SK-N-SH (cell line): Measurements from ENCODE around the gene SLC17A2. TPM values are rescaled to one million over a fixed set of nuclear protein-coding genes. Genes with fewer than 3 reads are reported as not detected.

Experiments used
- CTCF ChIA-PET: fragments of 300-600, 350-600 bp; formaldehyde crosslinking; extraction: SDS; loops from one replicate; lab custom pipeline; 2021; lab: Yijun Ruan, JAX
- POLR2A ChIA-PET: fragments of 350-600 bp; sonication (Branson Sonifier 250); formaldehyde crosslinking; extraction: SDS; loops from one replicate; lab custom pipeline; 2020; ENCODE audit warnings: antibody characterized with exemption, inconsistent platforms; lab: Yijun Ruan, JAX
- DNase-seq: peaks from one replicate; pipeline ENCODE4 v3.0.0; 2012
- H2AFZ ChIP-seq: fragments of 200-600 bp; sonication (generic); 2 replicates; pipeline ENCODE4 v1.8.1; 2016; ENCODE audit warnings: antibody characterized with exemption, mild to moderate bottlenecking, low read depth
- H3F3A ChIP-seq: fragments of 200-600 bp; sonication (generic); replicated peaks from 2 replicates; pipeline ENCODE3; 2016; ENCODE audit warnings: antibody characterized with exemption, mild to moderate bottlenecking; ENCODE audit not compliant: insufficient read depth
- H3K27ac ChIP-seq, 2 experiments: fragments of 200-500 bp in 1 of 2; fragments of 200-600 bp in 1 of 2; sonication (Bioruptor generic) in 1 of 2; sonication (generic), shearing (Covaris generic) in 1 of 2; 2 replicates each; pipeline versions ENCODE4 v1.5.1 to v1.6.1; 2014 to 2016; ENCODE audit warnings: low read depth in 2 of 2, inconsistent platforms in 1 of 2, low read length in 1 of 2, mild to moderate bottlenecking in 1 of 2, mixed read lengths in 1 of 2
- H3K27me3 ChIP-seq: fragments of 200-600 bp; sonication (generic), shearing (Covaris generic); 2 replicates; pipeline ENCODE4 v1.6.1; 2016; ENCODE audit warnings: mixed run types; ENCODE audit not compliant: insufficient read depth
- H3K36me3 ChIP-seq, 2 experiments: fragments of 200-500 bp in 1 of 2; fragments of 200-600 bp in 1 of 2; sonication (Bioruptor generic) in 1 of 2; sonication (generic) in 1 of 2; replicated peaks in 1 of 2; 2 replicates each; pipeline versions ENCODE3 to v1.5.1; 2014 to 2016; ENCODE audit warnings: low read length in 1 of 2, mild to moderate bottlenecking in 1 of 2; ENCODE audit not compliant: insufficient read depth in 2 of 2, control insufficient read depth in 1 of 2
- H3K4me1 ChIP-seq, 2 experiments: fragments of 200-500 bp in 1 of 2; fragments of 200-600 bp in 1 of 2; sonication (Bioruptor generic) in 1 of 2; sonication (generic), shearing (Covaris generic) in 1 of 2; 2 replicates each; pipeline versions ENCODE4 v1.5.1 to v1.6.1; 2014 to 2016; ENCODE audit warnings: low read depth in 1 of 2, low read length in 1 of 2, mixed run types in 1 of 2; ENCODE audit not compliant: insufficient read depth in 2 of 2, control insufficient read depth in 1 of 2
- H3K4me2 ChIP-seq: fragments of 200-600 bp; sonication (generic), shearing (Covaris generic); 2 replicates; pipeline ENCODE4 v1.6.1; 2017; ENCODE audit warnings: mixed run types
- H3K4me3 ChIP-seq, 2 experiments: fragments of 200-500 bp in 1 of 2; fragments of 200-600 bp in 1 of 2; sonication (Bioruptor generic) in 1 of 2; sonication (generic), shearing (Covaris generic) in 1 of 2; 2 replicates each; pipeline versions ENCODE4 v1.5.1 to v1.8.1; 2014 to 2016; ENCODE audit warnings: low read depth in 2 of 2, inconsistent platforms in 1 of 2, low read length in 1 of 2, mild to moderate bottlenecking in 1 of 2, mixed read lengths in 1 of 2, moderate library complexity in 1 of 2
- H3K79me2 ChIP-seq: fragments of 200-600 bp; sonication (generic); 2 replicates; pipeline ENCODE4 v1.8.1; 2017; ENCODE audit warnings: mild to moderate bottlenecking; ENCODE audit not compliant: insufficient read depth
- H3K9ac ChIP-seq: fragments of 200-600 bp; sonication (generic); 2 replicates; pipeline ENCODE4 v1.6.1; 2017; ENCODE audit warnings: mixed run types
- H3K9me2 ChIP-seq: fragments of 200-600 bp; sonication (generic); 2 replicates; pipeline ENCODE4 v1.6.1; 2017; ENCODE audit warnings: mixed run types
- H3K9me3 ChIP-seq: fragments of 200-600 bp; sonication (generic); 2 replicates; pipeline ENCODE4 v1.6.1; 2017; ENCODE audit warnings: mixed run types, mild to moderate bottlenecking, moderate library complexity
- H4K20me1 ChIP-seq: fragments of 200-600 bp; sonication (generic); 2 replicates; pipeline ENCODE4 v1.6.1; 2017; ENCODE audit warnings: mild to moderate bottlenecking, mixed run types; ENCODE audit not compliant: insufficient read depth
- CTCF ChIP-seq: fragments of 200-600 bp; sonication (generic); IDR thresholded peaks from 2 replicates; pipeline ENCODE4 v1.6.1; 2017; ENCODE audit warnings: antibody characterized with exemption, mild to moderate bottlenecking, moderate library complexity
- FOXM1 ChIP-seq: IDR thresholded peaks from 2 replicates; pipeline ENCODE4 v1.4.0; 2012; ENCODE audit warnings: low read depth, mild to moderate bottlenecking
- GABPA ChIP-seq: IDR thresholded peaks from 2 replicates; pipeline ENCODE4 v1.4.0; 2012; ENCODE audit warnings: low read depth, mild to moderate bottlenecking
- JUND ChIP-seq: IDR thresholded peaks from 2 replicates; pipeline ENCODE4 v1.4.0; 2012
- MEF2A ChIP-seq: IDR thresholded peaks from 2 replicates; pipeline ENCODE4 v1.4.0; 2012; ENCODE audit warnings: low read depth, borderline replicate concordance
- PBX3 ChIP-seq: IDR thresholded peaks from 2 replicates; pipeline ENCODE4; 2012
- POLR2AphosphoS5 ChIP-seq: IDR thresholded peaks from 2 replicates; pipeline ENCODE4 v1.6.1; 2012; ENCODE audit warnings: low read depth, low read length
- RAD21 ChIP-seq: IDR thresholded peaks from 2 replicates; pipeline ENCODE4 v1.6.1; 2012; ENCODE audit warnings: mild to moderate bottlenecking, low read length
- REST ChIP-seq: IDR thresholded peaks from 2 replicates; pipeline ENCODE4 v1.6.1; 2012; ENCODE audit warnings: mild to moderate bottlenecking, low read depth, low read length, moderate library complexity
- RFX5 ChIP-seq: IDR thresholded peaks from 2 replicates; pipeline ENCODE4 v1.6.1; 2012; ENCODE audit warnings: mild to moderate bottlenecking, improper control_type of control experiment, low read length
- RXRA ChIP-seq: IDR thresholded peaks from 2 replicates; pipeline ENCODE4 v1.4.0; 2012; ENCODE audit warnings: low read depth, mild to moderate bottlenecking, borderline replicate concordance
- SIN3A ChIP-seq: IDR thresholded peaks from 2 replicates; pipeline ENCODE4 v1.6.1; 2012; ENCODE audit warnings: low read depth, mild to moderate bottlenecking, low read length, moderate library complexity, borderline replicate concordance
- TAF1 ChIP-seq: IDR thresholded peaks from 2 replicates; pipeline ENCODE4 v1.6.1; 2012; ENCODE audit warnings: low read depth, mild to moderate bottlenecking, low read length, moderate library complexity, borderline replicate concordance
- TCF12 ChIP-seq: IDR thresholded peaks from 2 replicates; pipeline ENCODE4 v1.4.0; 2012
- USF2 ChIP-seq: fragments of 150-350 bp; IDR thresholded peaks from 2 replicates; pipeline ENCODE4 v1.6.1; 2017; ENCODE audit warnings: antibody characterized with exemption, low read length, low read depth, borderline replicate concordance
- ZBTB33 ChIP-seq: IDR thresholded peaks from 2 replicates; pipeline ENCODE4 v1.4.0; 2012; ENCODE audit warnings: low read depth, borderline replicate concordance
- WGBS: methylation state at CpG from one replicate; pipeline ENCODE4 v1.1.6; 2017; ENCODE audit warnings: low lambda C conversion rate; 5-methylcytosine and 5-hydroxymethylcytosine counted together
- polyA plus RNA-seq, 3 experiments: library from polyadenylated mRNA; depleted of rRNA; stranded (reverse); fragments of >200 nt; gene quantifications; 2 replicates each; pipeline ENCODE4 v1.2.3, GENCODE V29; 2012

Gene SLC17A2
- polyA plus RNA-seq, 1 of the 3 experiments (the other 2 are of a cell fraction) = not detected

GRCh38 chr6:25869840-25870239, 60.7 kb downstream of the SLC17A2 start (continued):
- TF ChIP-seq REST = no peak
- no peak for TF ChIP-seq MEF2A

- Histone ChIP-seq H3K9ac (no peak overlapping the region), H3K36me3 (no peaks in the 10 kb centered on the region), H3K4me1 (no peaks in the 10 kb centered on the region), H3K4me3 (no peak overlapping the region), H3K4me2 (no peak overlapping the region), H3F3A (no peaks in the 10 kb centered on the region)
- 33% methylated on average over 3 of the region's 3 CpGs for WGBS
- TF ChIP-seq RAD21 (no peak), MEF2A (no peak), RXRA (no peak), RFX5 (no peak), TCF12 (no peak), FOXM1 (no peak)
- TF ChIP-seq, all 33 proteins: peak for 0
- H3K9me3 ChIP-seq = no peaks in the 10 kb centered on the region
- no peak overlapping the region for H3K27ac ChIP-seq
- ChIA-PET CTCF (no interaction called here), POLR2A (no interaction called here)
- no peaks in the 10 kb centered on the region for H3K9me2 ChIP-seq
- no peak overlapping the region for H2AFZ ChIP-seq
- H3K79me2 ChIP-seq = no peaks in the 10 kb centered on the region
- no peaks in the 10 kb centered on the region for H3K27me3 ChIP-seq
- no peak for DNase-seq
- H4K20me1 ChIP-seq = no peaks in the 10 kb centered on the region
Observed at GRCh38 chr6:25868436-25869183, 61.9 kb downstream of the SLC17A2 start.

GRCh38 chr6:25866011-25866410, 64.5 kb downstream of the SLC17A2 start:
- no peaks in the 10 kb centered on the region for H3K4me1 ChIP-seq
- H3K4me3 ChIP-seq = no peak overlapping the region
- H3K9ac ChIP-seq = no peak overlapping the region
- H3K9me3 ChIP-seq = no peaks in the 10 kb centered on the region
- no peaks in the 10 kb centered on the region for H3K79me2 ChIP-seq
- H3K27me3 ChIP-seq = no peaks in the 10 kb centered on the region
- no peak overlapping the region for H2AFZ ChIP-seq
- no peaks in the 10 kb centered on the region for H3K9me2 ChIP-seq
- DNase-seq = no peak
- H3K36me3 ChIP-seq = no peaks in the 10 kb centered on the region
- WGBS = 46% methylated on average over 3 of the region's 3 CpGs
- ChIA-PET CTCF (no interaction called here), POLR2A (no interaction called here)
- H3K27ac ChIP-seq = no peak overlapping the region
- no peaks in the 10 kb centered on the region for H3F3A ChIP-seq
- no peaks in the 10 kb centered on the region for H4K20me1 ChIP-seq
- H3K4me2 ChIP-seq = no peak overlapping the region
- TF ChIP-seq POLR2AphosphoS5 (no peak), TAF1 (no peak), JUND (no peak), CTCF (no peak), ZBTB33 (no peak), SIN3A (no peak), FOXM1 (no peak), RFX5 (no peak), USF2 (no peak), RAD21 (no peak), PBX3 (no peak), GABPA (no peak)
